WI38 (cell line): ENCODE data around the gene STK33.

Experiments used
- H3K4me3 ChIP-seq: 2 replicates; pipeline ENCODE4 v1.5.1; 2011; ENCODE audit warnings: low read depth, mild to moderate bottlenecking, control low read depth, low read length
- TF ChIP-seq, protein P1 (sequence below): IDR thresholded peaks from 2 replicates; pipeline ENCODE4 v1.5.1; 2012; ENCODE audit warnings: low read depth, mild to moderate bottlenecking, control low read depth, low read length

The STK33 gene

DNA sequence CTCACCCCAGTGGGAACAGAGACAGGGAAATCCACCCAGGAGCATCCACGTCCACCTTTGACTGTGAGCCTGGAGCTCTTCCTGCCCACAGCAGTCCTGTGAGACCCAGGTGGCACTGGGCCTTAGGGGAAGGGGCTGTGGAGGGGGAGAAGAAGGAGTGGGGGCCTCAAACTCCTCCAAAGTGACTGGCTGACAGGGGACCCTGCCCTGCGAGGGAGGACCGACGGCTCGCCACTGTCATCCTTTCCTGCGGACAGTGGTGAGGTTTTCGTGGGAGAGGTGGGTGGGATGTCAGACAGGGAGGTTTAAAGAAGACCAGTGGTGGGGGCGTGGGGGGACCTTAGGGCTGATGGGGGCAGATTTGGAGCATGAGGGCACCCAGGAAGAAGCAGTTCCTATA, 237.8 kb downstream of the STK33 start:
- TF ChIP-seq, protein P1, sequence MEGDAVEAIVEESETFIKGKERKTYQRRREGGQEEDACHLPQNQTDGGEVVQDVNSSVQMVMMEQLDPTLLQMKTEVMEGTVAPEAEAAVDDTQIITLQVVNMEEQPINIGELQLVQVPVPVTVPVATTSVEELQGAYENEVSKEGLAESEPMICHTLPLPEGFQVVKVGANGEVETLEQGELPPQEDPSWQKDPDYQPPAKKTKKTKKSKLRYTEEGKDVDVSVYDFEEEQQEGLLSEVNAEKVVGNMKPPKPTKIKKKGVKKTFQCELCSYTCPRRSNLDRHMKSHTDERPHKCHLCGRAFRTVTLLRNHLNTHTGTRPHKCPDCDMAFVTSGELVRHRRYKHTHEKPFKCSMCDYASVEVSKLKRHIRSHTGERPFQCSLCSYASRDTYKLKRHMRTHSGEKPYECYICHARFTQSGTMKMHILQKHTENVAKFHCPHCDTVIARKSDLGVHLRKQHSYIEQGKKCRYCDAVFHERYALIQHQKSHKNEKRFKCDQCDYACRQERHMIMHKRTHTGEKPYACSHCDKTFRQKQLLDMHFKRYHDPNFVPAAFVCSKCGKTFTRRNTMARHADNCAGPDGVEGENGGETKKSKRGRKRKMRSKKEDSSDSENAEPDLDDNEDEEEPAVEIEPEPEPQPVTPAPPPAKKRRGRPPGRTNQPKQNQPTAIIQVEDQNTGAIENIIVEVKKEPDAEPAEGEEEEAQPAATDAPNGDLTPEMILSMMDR, result no peak
- H3K4me3 ChIP-seq, result no peak overlapping the region

DNA sequence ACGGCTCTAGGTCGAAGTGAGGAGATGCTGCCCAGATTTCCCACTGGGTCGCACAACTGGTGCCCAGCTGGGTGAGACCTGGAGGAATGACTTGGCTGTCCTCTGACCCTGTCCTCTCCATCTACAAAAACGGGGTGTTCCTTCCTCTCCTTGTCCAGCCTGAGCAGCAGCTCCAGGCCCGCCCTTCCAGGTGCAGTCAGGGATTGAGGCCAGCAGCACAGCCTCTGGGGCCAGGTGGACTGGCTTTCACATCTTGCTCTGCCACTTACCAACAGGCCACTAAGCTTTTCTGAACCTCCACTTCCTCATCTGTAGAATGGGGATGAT, 238.6 kb downstream of the STK33 start:
- TF ChIP-seq, protein P1, result no peak
- no peak overlapping the region for H3K4me3 ChIP-seq

DNA sequence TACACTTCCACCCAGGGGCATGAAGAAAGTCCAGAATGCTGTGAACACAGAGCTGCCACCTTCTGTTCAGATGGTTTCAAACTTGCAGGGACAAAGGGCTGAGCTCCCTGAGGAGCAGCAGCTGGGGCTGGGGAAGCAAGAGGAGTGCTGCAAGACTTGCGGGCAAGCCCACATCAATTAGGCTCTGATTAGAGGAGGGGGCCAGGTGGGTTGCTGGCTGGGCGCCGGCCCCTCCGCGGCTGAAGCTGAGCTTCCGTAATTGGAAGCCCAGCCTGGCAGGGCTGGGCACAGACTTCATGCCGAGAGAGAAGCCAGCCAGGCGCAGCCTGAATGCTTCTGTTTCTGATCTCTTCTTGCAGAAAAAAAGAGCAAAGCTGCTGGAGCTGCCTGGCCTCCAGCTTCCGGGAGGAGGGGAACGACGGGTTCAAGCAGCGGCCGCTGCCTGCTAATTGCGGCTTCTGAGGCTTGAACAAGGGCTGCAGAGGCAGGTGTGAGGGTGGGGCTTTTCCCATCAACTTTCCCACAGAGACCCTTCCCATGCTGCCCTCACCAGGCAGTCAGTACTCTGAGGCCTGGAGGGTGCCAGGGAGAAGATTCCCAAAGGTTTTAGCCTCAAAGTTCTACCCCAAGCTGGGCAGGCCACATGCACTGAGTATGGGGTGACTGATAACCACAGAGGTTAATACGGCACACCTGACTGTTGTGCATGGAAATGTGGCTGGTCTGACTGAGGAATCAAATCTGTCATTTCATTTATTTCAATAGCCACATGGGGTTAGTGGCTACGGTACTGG, 239.2 kb downstream of the STK33 start:
- TF ChIP-seq, protein P1, result no peak
- H3K4me3 ChIP-seq, result no peak overlapping the region

DNA sequence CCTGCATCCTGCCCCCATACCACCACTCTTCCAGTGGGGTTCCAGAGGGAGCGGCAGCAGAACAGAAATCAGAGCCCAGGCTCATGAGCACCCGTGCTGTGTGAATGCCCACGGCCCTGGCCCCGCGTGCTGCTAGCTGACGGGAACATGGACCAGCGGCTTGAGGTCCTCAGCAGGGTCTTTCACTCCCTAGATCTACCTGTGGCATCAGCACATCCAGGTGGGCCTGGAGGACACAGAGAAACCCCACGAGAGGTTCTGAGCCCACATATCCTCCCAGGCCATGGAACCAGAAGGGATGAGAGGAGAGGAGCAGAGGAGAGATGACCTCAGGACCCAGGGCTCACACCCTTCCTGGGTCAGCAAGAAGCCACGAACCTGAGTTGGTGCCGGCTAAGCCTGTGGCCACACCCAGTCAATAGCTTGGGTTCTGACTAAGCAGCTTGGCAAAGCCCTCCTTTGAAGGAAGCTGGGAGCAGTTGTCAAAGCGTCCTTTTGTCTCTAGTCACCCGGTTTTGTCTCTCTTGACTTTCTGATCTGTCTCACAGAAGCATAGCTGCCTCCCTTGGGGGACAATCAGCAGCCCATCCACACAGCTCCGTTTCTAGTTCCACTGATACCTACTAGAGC, 241.0 kb downstream of the STK33 start:
- TF ChIP-seq, protein P1, result no peak
- H3K4me3 ChIP-seq, result no peak overlapping the region

DNA sequence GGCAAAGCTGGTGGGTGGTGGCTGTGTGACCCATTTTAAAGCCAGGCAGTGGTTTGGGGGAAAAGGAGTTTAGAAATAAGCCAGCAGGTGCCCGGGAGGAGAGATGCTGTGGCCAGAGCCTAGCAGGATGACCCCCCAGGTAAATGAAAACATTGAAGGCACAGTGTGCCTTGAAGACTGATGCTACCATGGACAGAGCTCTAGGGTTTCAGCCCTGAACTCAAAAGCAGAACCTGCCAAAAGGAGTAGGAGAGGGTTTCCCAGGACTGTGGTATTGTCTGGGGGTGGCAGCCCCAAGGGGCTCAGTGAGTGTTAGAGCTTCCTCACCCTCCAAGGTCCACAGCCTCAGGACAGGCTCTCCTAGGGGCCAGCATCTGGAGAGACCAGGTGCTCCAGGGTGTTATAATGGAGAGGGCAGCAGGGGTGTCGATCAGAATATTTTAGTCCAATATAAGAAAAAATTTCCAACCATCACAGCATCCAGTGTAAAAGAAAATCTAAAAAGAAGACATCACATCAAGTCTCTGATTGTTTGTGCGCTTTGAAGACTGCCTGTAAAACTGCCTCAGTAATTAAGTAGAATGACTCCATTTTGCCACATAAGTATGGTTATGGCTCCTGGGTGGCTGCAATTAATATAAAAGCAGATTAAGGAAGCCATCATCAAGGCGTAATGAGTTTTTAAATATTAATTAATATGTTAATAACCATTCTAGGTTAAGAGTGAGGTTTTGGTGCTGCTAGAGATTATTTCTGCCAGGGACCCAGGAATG, 241.7 kb downstream of the STK33 start:
- TF ChIP-seq, protein P1, result no peak
- H3K4me3 ChIP-seq, result no peak overlapping the region

DNA sequence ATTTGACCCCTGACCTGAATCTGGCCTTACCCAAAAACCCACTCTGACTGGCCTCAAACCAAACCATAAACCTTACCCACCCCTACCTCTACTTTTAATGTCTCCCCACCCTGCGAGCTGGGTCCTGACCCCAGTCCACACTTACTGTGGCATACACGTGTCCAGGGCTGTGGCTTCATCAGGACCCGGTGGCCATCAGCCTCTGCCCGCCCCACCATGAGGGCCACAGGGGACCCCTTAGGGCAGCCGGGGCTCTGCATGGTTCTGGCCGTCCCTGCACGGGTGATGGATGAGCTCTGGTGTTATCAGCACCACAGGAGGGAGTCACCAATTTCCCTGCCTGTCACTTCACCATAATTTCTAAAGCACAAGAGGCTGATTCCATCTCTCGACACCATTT, 242.8 kb downstream of the STK33 start:
- H3K4me3 ChIP-seq, result no peak overlapping the region
- TF ChIP-seq, protein P1, result no peak

DNA sequence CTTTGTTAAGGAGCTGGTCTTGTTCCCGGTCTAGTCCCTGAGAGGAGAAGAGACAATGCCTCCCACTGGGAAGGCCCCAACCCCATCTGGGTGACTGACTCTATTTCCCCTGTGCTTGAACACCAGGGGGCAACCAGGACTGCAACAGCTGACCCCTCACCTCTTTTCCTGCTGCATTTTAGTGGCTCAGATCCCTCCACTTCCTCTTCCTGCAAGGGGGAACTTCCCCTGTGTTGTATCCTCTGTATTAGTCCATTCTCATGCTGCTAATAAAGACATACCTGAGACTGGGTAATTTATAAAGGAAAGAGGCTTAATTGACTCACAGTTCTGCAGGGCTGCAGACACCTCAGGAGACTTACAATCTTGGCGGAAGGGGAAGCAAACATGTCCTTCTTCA, 246.1 kb downstream of the STK33 start:
- H3K4me3 ChIP-seq, result no peak overlapping the region
- TF ChIP-seq, protein P1, result no peak
